SK-N-SH treated with all-trans-retinoic acid at 6 μM for 48 hours (cell line): ENCODE measurements around the gene ADORA2A.

Source experiments
- OSR1 ChIP-seq: fragments of 250-450 bp; sonication (Bioruptor Pico); IDR thresholded peaks from 2 replicates; pipeline ENCODE4 v1.8.0; 2022; ENCODE audit warnings: moderate library complexity, mild to moderate bottlenecking, inconsistent platforms
- RARB ChIP-seq: fragments of 250-450 bp; sonication (Bioruptor Pico); IDR thresholded peaks from 2 replicates; pipeline ENCODE4 v1.8.0; 2021; ENCODE audit warnings: mild to moderate bottlenecking, moderate library complexity
- TF ChIP-seq, protein P1 (sequence below): fragments of 250-450 bp; sonication (Bioruptor Pico); IDR thresholded peaks from 2 replicates; pipeline ENCODE4 v1.5.1; 2020; ENCODE audit warnings: low read depth, mild to moderate bottlenecking, moderate library complexity
- TF ChIP-seq, protein P2 (sequence below): fragments of 250-450 bp; sonication (Bioruptor Pico); IDR thresholded peaks from 2 replicates; pipeline ENCODE4 v1.8.0; 2021; ENCODE audit warnings: low read depth, mild to moderate bottlenecking, moderate library complexity, borderline replicate concordance

DNA sequence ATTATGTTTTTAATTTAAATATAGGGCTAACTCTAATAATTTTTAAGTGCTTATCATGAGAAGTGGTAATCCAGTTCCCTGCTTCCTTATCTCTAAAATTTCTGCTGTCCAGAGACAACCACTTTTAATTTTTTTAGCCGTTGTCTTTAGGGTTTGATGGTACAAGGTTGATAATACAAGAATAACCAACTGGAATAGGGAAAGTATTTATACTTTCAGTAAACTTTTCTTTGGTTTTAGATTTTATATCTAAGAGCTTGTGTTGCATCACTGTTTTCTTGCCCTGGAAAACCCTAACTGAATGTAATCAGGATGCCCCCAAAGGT is 46.5 kb upstream of the ADORA2A start:
- TF ChIP-seq RARB (CRISPR knock-in tag) (no peak), OSR1 (CRISPR knock-in tag) (no peak)
- TF ChIP-seq, protein P1, sequence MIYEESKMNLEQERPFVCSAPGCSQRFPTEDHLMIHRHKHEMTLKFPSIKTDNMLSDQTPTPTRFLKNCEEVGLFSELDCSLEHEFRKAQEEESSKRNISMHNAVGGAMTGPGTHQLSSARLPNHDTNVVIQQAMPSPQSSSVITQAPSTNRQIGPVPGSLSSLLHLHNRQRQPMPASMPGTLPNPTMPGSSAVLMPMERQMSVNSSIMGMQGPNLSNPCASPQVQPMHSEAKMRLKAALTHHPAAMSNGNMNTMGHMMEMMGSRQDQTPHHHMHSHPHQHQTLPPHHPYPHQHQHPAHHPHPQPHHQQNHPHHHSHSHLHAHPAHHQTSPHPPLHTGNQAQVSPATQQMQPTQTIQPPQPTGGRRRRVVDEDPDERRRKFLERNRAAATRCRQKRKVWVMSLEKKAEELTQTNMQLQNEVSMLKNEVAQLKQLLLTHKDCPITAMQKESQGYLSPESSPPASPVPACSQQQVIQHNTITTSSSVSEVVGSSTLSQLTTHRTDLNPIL, result no peak
- TF ChIP-seq, protein P2, sequence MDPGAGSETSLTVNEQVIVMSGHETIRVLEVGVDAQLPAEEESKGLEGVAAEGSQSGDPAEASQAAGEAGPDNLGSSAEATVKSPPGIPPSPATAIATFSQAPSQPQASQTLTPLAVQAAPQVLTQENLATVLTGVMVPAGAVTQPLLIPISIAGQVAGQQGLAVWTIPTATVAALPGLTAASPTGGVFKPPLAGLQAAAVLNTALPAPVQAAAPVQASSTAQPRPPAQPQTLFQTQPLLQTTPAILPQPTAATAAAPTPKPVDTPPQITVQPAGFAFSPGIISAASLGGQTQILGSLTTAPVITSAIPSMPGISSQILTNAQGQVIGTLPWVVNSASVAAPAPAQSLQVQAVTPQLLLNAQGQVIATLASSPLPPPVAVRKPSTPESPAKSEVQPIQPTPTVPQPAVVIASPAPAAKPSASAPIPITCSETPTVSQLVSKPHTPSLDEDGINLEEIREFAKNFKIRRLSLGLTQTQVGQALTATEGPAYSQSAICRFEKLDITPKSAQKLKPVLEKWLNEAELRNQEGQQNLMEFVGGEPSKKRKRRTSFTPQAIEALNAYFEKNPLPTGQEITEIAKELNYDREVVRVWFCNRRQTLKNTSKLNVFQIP, result no peak
